Activated CD4-positive, alpha-beta T cell treated with anti-CD3 and anti-CD28 coated beads for 48 hours (primary cell): ENCODE results near the gene ESYT2.
A peak's percentile ranks its signal among the peaks of the same experiment; 100 is the strongest.
"Not testable (repeated sequence)": the region's sequence is repeated elsewhere in the genome, so short reads cannot be mapped to it uniquely, and the experiment has no call there.

Experiments used
- DNase-seq: peaks from one replicate; pipeline ENCODE4 v3.0.0-alpha.2; 2020

Gene ESYT2, protein sequence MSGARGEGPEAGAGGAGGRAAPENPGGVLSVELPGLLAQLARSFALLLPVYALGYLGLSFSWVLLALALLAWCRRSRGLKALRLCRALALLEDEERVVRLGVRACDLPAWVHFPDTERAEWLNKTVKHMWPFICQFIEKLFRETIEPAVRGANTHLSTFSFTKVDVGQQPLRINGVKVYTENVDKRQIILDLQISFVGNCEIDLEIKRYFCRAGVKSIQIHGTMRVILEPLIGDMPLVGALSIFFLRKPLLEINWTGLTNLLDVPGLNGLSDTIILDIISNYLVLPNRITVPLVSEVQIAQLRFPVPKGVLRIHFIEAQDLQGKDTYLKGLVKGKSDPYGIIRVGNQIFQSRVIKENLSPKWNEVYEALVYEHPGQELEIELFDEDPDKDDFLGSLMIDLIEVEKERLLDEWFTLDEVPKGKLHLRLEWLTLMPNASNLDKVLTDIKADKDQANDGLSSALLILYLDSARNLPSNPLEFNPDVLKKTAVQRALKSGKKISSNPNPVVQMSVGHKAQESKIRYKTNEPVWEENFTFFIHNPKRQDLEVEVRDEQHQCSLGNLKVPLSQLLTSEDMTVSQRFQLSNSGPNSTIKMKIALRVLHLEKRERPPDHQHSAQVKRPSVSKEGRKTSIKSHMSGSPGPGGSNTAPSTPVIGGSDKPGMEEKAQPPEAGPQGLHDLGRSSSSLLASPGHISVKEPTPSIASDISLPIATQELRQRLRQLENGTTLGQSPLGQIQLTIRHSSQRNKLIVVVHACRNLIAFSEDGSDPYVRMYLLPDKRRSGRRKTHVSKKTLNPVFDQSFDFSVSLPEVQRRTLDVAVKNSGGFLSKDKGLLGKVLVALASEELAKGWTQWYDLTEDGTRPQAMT

DNA sequence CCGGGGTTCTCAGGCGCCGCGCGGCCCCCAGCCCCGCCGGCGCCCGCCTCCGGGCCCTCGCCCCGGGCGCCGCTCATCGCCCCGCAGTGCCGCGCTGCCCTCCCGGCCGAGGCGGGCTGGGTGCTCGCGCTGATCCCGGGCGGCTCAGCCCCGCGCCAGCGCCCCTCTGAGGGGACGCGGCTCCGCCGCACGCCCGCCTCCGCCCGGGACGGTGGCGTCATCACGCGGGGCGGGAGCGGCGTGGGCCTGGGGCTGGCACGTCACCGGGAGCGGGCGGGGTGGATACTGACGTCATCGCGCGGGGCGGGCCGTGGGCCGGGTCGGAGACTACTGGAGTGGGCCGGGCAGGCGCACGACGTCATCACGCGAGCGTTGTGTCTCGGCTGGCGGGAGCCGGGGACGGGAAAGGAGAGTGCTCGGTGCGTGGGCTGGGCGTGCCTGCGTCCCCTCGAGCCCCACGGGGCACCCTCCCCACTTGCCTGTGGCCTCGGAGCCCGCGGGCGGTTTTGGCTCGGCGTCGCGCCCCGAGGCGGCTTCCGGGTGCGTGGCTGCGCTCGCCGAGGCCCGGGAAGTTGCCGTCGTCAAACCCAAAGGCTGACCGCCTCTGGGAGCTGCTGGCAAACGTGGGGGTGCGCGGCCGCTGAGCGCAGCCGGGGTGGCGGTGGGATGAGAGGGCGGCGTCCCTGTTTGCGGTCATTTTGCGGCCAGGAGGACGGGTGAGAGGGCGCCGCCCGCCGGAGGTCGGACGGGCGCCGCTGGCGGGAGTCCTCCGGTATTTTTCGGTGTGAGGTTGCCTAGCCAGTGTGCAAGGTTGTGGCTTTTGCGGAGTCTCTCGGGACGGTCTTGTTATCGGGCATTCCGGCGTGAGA lies at the start of gene ESYT2:
Gene ESYT2 (minus strand): TSS at position 168 of the 869 bp plus-strand sequence. CDS start 91 bp downstream, at position 77.
- peak; percentile 99 for DNase-seq

- not testable (repeated sequence) for DNase-seq
Measured at GRCh38 chr7:158878151-158879079, 49.1 kb upstream of the ESYT2 start.

DNA sequence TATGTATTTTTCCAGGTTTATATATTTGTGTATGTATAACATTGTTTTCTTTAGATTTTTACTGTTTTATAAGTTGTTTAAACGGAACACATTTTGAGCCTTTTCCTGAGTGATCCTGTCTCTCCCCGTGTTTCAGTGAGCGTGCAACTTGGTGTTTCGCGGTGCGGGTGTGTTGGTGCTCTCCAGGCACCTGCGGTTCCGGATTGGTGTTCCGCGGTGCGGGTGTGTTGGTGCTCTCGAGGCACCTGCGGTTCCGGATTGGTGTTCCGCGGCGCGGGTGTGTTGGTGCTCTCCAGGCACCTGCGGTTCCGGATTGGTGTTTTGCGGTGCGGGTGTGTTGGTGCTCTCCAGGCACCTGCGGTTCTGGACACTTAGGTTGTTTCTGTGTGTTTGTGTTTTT lies 47.7 kb upstream of the ESYT2 start:
- no peak for DNase-seq

GRCh38 chr7:158869876-158870275 lies 40.6 kb upstream of the ESYT2 start:
- no peak for DNase-seq

DNA sequence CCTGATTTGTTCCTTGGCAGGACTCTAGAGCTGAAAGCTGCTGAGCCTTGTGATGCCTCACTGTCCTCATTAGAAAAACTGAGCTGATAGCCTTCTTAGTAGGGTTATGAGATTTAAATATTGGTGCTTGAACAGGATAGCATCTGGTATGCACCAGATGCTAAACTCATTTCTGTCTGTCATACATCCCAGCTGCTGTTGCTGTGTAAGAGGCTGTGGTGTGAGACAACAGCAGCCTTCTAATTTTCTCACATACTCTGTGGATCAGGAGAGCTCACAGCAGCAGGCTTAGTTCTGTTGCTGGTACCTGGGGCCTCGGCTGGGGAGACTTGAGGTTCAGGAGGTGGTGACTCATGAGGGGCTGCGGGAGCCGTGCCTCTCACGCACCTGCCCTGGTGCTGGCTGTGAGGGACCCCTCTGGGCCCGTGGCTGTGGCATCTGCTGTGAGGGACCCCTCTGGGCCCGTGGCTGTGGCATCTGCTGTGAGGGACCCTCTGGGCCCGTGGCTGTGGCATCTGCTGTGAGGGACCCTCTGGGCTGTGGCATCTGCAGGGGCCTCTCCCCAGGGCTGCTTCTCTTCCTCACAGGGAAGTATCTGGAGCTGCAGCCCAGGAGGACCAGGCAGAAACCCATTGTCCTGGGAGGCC lies 39.6 kb upstream of the ESYT2 start:
- no peak for DNase-seq

GRCh38 chr7:158867214-158867984 lies 38.1 kb upstream of the ESYT2 start:
- DNase-seq, result no peak

GRCh38 chr7:158865977-158866376 lies 36.7 kb upstream of the ESYT2 start:
- no peak for DNase-seq

DNA sequence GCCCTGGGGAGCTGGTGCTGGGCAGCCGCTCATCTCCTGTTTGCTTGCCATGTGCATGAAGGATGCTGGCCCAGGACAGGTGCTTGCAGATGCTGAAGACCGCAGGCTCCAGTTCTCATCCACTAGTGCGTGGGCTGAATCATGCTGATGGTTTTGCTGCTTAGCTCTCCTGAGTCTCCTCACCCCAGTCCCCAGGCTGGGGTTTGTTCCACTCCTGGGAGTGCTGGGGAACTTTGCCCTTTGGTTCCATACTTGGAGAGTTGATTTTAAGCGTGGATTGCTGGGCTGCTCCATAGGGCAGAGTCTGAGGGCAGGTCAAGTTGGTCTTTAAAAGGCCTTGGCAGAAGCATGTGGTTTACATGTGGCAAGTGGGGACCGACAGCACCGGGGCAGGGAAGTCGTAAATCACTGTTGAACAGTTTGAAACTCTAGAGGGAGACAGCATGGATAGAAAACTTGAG lies 36.2 kb upstream of the ESYT2 start:
- peak; percentile 24 for DNase-seq

GRCh38 chr7:158864833-158865232 lies 35.5 kb upstream of the ESYT2 start:
- no peak for DNase-seq

- no peak for DNase-seq
Measured at GRCh38 chr7:158864507-158864820, 35.2 kb upstream of the ESYT2 start.

DNA sequence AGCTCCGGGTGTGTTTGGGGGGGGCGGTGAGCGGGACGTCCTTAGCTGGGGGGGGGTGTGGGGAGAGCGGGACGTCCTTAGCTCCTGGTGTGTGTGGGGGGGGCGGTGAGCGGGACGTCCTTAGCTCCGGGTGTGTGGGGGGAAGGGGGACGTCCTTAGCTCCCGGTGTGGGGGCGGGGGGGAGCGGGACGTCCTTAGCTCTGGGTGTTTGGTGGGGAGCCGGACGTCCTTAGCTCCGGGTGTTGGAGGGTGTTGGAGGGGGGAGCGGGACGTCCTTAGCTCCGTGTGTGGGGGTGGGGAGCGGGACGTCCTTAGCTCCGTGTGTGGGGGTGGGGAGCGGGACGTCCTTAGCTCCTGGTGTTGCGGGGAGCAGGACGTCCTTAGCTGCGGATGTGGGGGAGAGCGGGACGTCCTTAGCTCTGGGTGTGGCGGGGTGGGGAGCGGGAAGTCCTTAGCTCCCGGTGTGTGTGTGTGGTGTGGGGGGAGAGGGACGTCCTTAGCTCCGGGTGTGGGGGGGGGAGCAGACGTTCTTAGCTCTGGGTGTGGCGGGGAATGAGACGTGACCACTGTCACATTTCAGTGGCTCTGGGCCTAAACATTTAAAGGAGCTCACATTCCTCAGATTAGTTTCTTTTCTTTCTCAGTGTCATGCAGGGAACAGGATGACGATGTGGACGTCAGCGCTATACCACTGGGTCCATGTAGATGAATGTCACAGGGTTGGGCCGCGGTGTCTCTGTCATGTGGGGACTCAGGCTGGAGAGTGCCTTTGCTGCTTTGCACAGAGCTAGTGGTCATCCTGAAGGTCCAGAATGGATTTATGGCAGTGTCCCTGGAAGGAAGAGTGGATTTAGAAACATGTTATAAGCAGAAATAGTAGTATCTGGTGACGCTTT lies 34.5 kb upstream of the ESYT2 start:
- peak; percentile 57 for DNase-seq

DNA sequence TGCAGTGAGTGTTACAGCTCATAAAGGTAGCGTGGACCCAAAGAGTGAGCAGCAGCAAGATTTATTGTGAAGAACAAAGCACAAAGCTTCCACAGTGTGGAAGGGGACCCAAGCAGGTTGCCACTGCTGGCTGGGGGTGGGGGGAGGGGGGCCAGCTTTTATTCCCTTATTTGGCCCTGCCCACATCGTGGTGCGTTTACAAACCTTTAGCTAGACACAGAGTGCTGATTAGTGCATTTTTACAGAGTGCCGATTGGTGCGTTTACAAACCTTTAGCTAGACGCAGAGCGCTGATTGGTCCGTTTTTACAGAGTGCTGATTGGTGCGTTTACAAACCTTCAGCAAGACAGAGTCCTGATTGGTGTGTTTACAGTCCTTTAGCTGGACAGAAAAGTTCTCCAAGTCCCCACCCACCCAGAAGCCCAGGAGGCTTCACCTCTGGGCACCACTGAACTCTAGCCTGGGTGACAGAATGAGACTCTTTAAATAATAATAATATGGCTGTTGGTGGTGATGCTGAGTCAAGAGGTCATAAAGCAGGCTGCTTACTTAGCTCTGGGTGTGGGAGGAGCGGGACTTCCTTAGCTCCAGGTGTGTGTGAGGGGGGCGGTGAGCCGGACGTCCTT lies 33.8 kb upstream of the ESYT2 start:
- DNase-seq, result peak; percentile 63

GRCh38 chr7:158861936-158862704 lies 32.8 kb upstream of the ESYT2 start:
- no peak for DNase-seq

GRCh38 chr7:158861004-158861787 lies 31.9 kb upstream of the ESYT2 start:
- no peak for DNase-seq

- no peak for DNase-seq
Measured at GRCh38 chr7:158860394-158860793, 31.1 kb upstream of the ESYT2 start.

GRCh38 chr7:158858592-158859503 lies 29.5 kb upstream of the ESYT2 start:
- no peak for DNase-seq
